H9 (cell line): ENCODE data around the gene RIMBP2. TPM values are rescaled to one million over a fixed set of nuclear protein-coding genes. Genes with fewer than 3 reads are reported as not detected.

Source experiments
- DNase-seq: peaks from one replicate; pipeline ENCODE4 v3.0.0-alpha.2; 2017
- H2AFZ ChIP-seq: one replicate; pipeline ENCODE4 v1.6.1; 2013; ENCODE audit warnings: mild to moderate bottlenecking, low read length, control low read depth, moderate library complexity
- H2AK5ac ChIP-seq: 2 replicates; pipeline ENCODE4 v1.6.1; 2013; ENCODE audit warnings: low read length, control low read depth, mixed read lengths; ENCODE audit not compliant: insufficient read length
- H2BK120ac ChIP-seq: one replicate; pipeline ENCODE4 v1.6.1; 2013; ENCODE audit warnings: low read depth, mild to moderate bottlenecking, low read length, control low read depth, inconsistent platforms; ENCODE audit not compliant: poor library complexity, severe bottlenecking
- H2BK12ac ChIP-seq: 2 replicates; pipeline ENCODE4 v1.6.1; 2013; ENCODE audit warnings: low read length, control low read depth, mixed read lengths, low read depth; ENCODE audit not compliant: insufficient read length
- H2BK15ac ChIP-seq: 2 replicates; pipeline ENCODE4 v1.6.1; 2013; ENCODE audit warnings: low read depth, low read length, control low read depth
- H2BK20ac ChIP-seq: one replicate; pipeline ENCODE4 v1.6.1; 2013; ENCODE audit warnings: low read depth, mild to moderate bottlenecking, low read length, control low read depth, inconsistent platforms; ENCODE audit not compliant: poor library complexity, severe bottlenecking
- H2BK5ac ChIP-seq: 2 replicates; pipeline ENCODE4 v1.6.1; 2013; ENCODE audit warnings: low read length, control low read depth, mixed read lengths; ENCODE audit not compliant: insufficient read length
- H3K14ac ChIP-seq: 2 replicates; pipeline ENCODE4 v1.6.1; 2013; ENCODE audit warnings: low read length, control low read depth; ENCODE audit not compliant: insufficient read depth
- H3K18ac ChIP-seq: 2 replicates; pipeline ENCODE4 v1.6.1; 2013; ENCODE audit warnings: low read depth, mild to moderate bottlenecking, mixed read lengths, low read length, control low read depth; ENCODE audit not compliant: insufficient read length
- H3K23ac ChIP-seq: 2 replicates; pipeline ENCODE4 v1.6.1; 2013; ENCODE audit warnings: low read length, control low read depth, mixed read lengths, low read depth; ENCODE audit not compliant: insufficient read length
- H3K23me2 ChIP-seq: 2 replicates; pipeline ENCODE4 v1.6.1; 2013; ENCODE audit warnings: low read depth, mild to moderate bottlenecking, mixed read lengths, low read length, control low read depth; ENCODE audit not compliant: insufficient read length, poor library complexity, severe bottlenecking
- H3K27ac ChIP-seq: 2 replicates; pipeline ENCODE4 v1.5.1; 2013; ENCODE audit warnings: low read length, control low read depth, mixed read lengths, low read depth; ENCODE audit not compliant: insufficient read length
- H3K27me3 ChIP-seq: 2 replicates; pipeline ENCODE4 v1.6.1; 2013; ENCODE audit warnings: low read length, control low read depth, inconsistent platforms; ENCODE audit not compliant: insufficient read depth
- H3K4ac ChIP-seq: 2 replicates; pipeline ENCODE4 v1.6.1; 2013; ENCODE audit warnings: low read depth, mild to moderate bottlenecking, control low read depth, inconsistent platforms, low read length, moderate library complexity
- H3K4me1 ChIP-seq: 2 replicates; pipeline ENCODE4 v1.6.1; 2013; ENCODE audit warnings: low read length, control low read depth, inconsistent platforms; ENCODE audit not compliant: insufficient read depth
- H3K4me2 ChIP-seq: 2 replicates; pipeline ENCODE4 v1.6.1; 2013; ENCODE audit warnings: low read length, control low read depth, mixed read lengths; ENCODE audit not compliant: insufficient read length, insufficient read depth
- H3K56ac ChIP-seq: 2 replicates; pipeline ENCODE4 v1.6.1; 2013; ENCODE audit warnings: low read depth, mild to moderate bottlenecking, mixed read lengths, low read length, control low read depth; ENCODE audit not compliant: insufficient read length
- H3K79me1 ChIP-seq: 2 replicates; pipeline ENCODE4 v1.6.1; 2013; ENCODE audit warnings: low read depth, mild to moderate bottlenecking, moderate library complexity, low read length, control low read depth, inconsistent platforms; ENCODE audit not compliant: insufficient read depth, poor library complexity, severe bottlenecking
- H3K79me2 ChIP-seq: 2 replicates; pipeline ENCODE4 v1.6.1; 2013; ENCODE audit warnings: low read length, control low read depth, inconsistent platforms; ENCODE audit not compliant: insufficient read depth
- H3K9ac ChIP-seq: 2 replicates; pipeline ENCODE4 v1.6.1; 2013; ENCODE audit warnings: low read length, control low read depth, mixed read lengths; ENCODE audit not compliant: insufficient read length; ENCODE audit errors: extremely low read depth
- H3K9me3 ChIP-seq: one replicate; pipeline ENCODE4 v1.6.1; 2013; ENCODE audit warnings: low read depth, low read length, inconsistent platforms; ENCODE audit not compliant: control insufficient read depth
- H3T11ph ChIP-seq: one replicate; pipeline ENCODE4 v1.6.1; 2013; ENCODE audit warnings: mild to moderate bottlenecking, low read length, control low read depth, inconsistent platforms
- H4K20me1 ChIP-seq: one replicate; pipeline ENCODE4 v1.6.1; 2013; ENCODE audit not compliant: control insufficient read depth, insufficient read length, insufficient read depth
- H4K5ac ChIP-seq: 2 replicates; pipeline ENCODE4 v1.6.1; 2013; ENCODE audit warnings: low read depth, mild to moderate bottlenecking, mixed read lengths, low read length, control low read depth; ENCODE audit not compliant: insufficient read length
- H4K8ac ChIP-seq: replicated peaks from 2 replicates; pipeline ENCODE4 v1.6.1; 2013; ENCODE audit warnings: low read length, control low read depth, mixed read lengths, low read depth; ENCODE audit not compliant: insufficient read length
- H4K91ac ChIP-seq: 2 replicates; pipeline ENCODE4 v1.6.1; 2013; ENCODE audit warnings: low read depth, mild to moderate bottlenecking, moderate library complexity, mixed read lengths, low read length, control low read depth; ENCODE audit not compliant: insufficient read length
- H3K27ac Mint-ChIP-seq, 3 experiments: 2 replicates in 2 of 3; 3 replicates in 1 of 3; pipeline ENCODE4 v1.8.0; 2020 to 2021; ENCODE audit warnings: mixed read lengths in 3 of 3, mild to moderate bottlenecking in 1 of 3, moderate library complexity in 1 of 3
- H3K27me3 Mint-ChIP-seq: 2 replicates; pipeline ENCODE4 v1.8.0; 2021; ENCODE audit warnings: low read depth, mild to moderate bottlenecking, moderate library complexity, mixed read lengths
- H3K36me3 Mint-ChIP-seq, 3 experiments: 2 replicates in 2 of 3; 3 replicates in 1 of 3; pipeline ENCODE4 v1.8.0; 2020 to 2021; ENCODE audit warnings: low read depth in 3 of 3, mixed read lengths in 3 of 3; ENCODE audit not compliant: insufficient read depth in 1 of 3
- H3K4me1 Mint-ChIP-seq, 2 experiments: 2 replicates each; pipeline ENCODE4 v1.8.0; 2020; ENCODE audit warnings: mixed read lengths in 2 of 2
- H3K4me3 Mint-ChIP-seq, 2 experiments: 2 replicates in 1 of 2; 3 replicates in 1 of 2; pipeline ENCODE4 v1.8.0; 2020 to 2021; ENCODE audit warnings: mild to moderate bottlenecking in 2 of 2, mixed read lengths in 2 of 2, moderate library complexity in 1 of 2
- H3K9me3 Mint-ChIP-seq, 2 experiments: 2 replicates in 1 of 2; 3 replicates in 1 of 2; pipeline ENCODE4 v1.8.0; 2020; ENCODE audit warnings: mild to moderate bottlenecking in 2 of 2, mixed read lengths in 2 of 2, moderate library complexity in 1 of 2
- CTCF ChIP-seq: fragments of 200-600 bp; sonication (generic); conservative IDR thresholded peaks from 3 replicates; pipeline ENCODE4 v1.8.0; 2021; ENCODE audit warnings: antibody characterized with exemption, mild to moderate bottlenecking
- WGBS: extraction: QIAGEN DNeasy Blood & Tissue Kit; methylation state at CpG from one replicate; pipeline ENCODE4 v1.1.7; 2013; ENCODE audit warnings: missing lambda C conversion rate, low lambda C conversion rate, mixed read lengths; ENCODE audit not compliant: insufficient read length; ENCODE audit errors: extremely low coverage; 5-methylcytosine and 5-hydroxymethylcytosine counted together
- total RNA-seq: library from RNA; stranded (reverse); gene quantifications from 2 replicates; pipeline ENCODE4 v1.2.1, GENCODE V29; 2021

The RIMBP2 gene
- total RNA-seq, 1 experiment from 2014 or later: 0.70 TPM

GRCh38 chr12:130636370-130636769 is 79.7 kb downstream of the RIMBP2 start:
- Mint-ChIP-seq H3K9me3 (peaks cover 11 to 15% of the 10 kb centered on the region in 2 experiments), H3K27ac (no peak overlapping the region), H3K4me1 (peaks cover 29 to 35% of the 10 kb centered on the region in 2 experiments), H3K27me3 (peaks cover 25% of the 10 kb centered on the region), H3K4me3 (no peak overlapping the region), H3K36me3 (peaks cover 0 to 9% (median 0%) of the 10 kb centered on the region in 3 experiments; a peak in 4 of 7 replicates)
- no peak overlapping the region for H3K56ac ChIP-seq
- no CpG with 5 or more reads among the region's 5 CpGs for WGBS
- no peak overlapping the region for H4K91ac ChIP-seq
- H3K9me3 ChIP-seq: no peaks in the 10 kb centered on the region
- no peak overlapping the region for H3K18ac ChIP-seq
- H2AK5ac ChIP-seq: no peak overlapping the region
- H3K23me2 ChIP-seq: no peaks in the 10 kb centered on the region
- no peak for DNase-seq
- no peak overlapping the region for H3K14ac ChIP-seq
- H2BK15ac ChIP-seq: no peak overlapping the region
- H2BK20ac ChIP-seq: no peak overlapping the region
- no peak overlapping the region for H2BK120ac ChIP-seq
- no peak overlapping the region for H2BK5ac ChIP-seq
- no peaks in the 10 kb centered on the region for H4K20me1 ChIP-seq
- H3K4me1 ChIP-seq: peaks cover 8% of the 10 kb centered on the region; the same call in 1 of the 2 replicates
- H2AFZ ChIP-seq: no peak overlapping the region
- no peak overlapping the region for H4K5ac ChIP-seq
- no peak overlapping the region for H3K23ac ChIP-seq
- H3K4me2 ChIP-seq: no peak overlapping the region
- H3K4ac ChIP-seq: no peak overlapping the region
- no peaks in the 10 kb centered on the region for H3K79me2 ChIP-seq
- TF ChIP-seq CTCF: no peak
- H3T11ph ChIP-seq: no peak overlapping the region
- H3K79me1 ChIP-seq: no peaks in the 10 kb centered on the region
- no peak overlapping the region for H2BK12ac ChIP-seq
- H3K27ac ChIP-seq: no peak overlapping the region
- no peaks in the 10 kb centered on the region for H3K27me3 ChIP-seq
- no peak overlapping the region for H3K9ac ChIP-seq
- H4K8ac ChIP-seq: no peak overlapping the region
